Suprapubic skin (tissue), 4 donors: ENCODE data around the gene EML1. TPM values are rescaled to one million over a fixed set of nuclear protein-coding genes. Genes with fewer than 3 reads are reported as not detected.

Source experiments
- DNase-seq, 2 donors: peaks; one replicate each; pipeline ENCODE4 v3.0.0-alpha.2; 2019; ENCODE audit warnings: low spot score in 2 of 2
- H3K27ac ChIP-seq: fragments of 200-600 bp; sonication (generic); one replicate; pipeline ENCODE4 v1.5.1; 2019
- H3K27me3 ChIP-seq: fragments of 200-600 bp; sonication (generic); one replicate; pipeline ENCODE4 v1.5.1; 2019
- H3K36me3 ChIP-seq: fragments of 200-600 bp; sonication (generic); one replicate; pipeline ENCODE4 v1.5.1; 2019
- H3K4me1 ChIP-seq: fragments of 200-600 bp; sonication (generic); one replicate; pipeline ENCODE4 v1.5.1; 2019
- H3K4me3 ChIP-seq: fragments of 200-600 bp; sonication (generic); one replicate; pipeline ENCODE4 v1.5.1; 2019; ENCODE audit warnings: mild to moderate bottlenecking
- H3K9me3 ChIP-seq: fragments of 200-600 bp; sonication (generic); one replicate; pipeline ENCODE4 v1.5.1; 2019
- CTCF ChIP-seq, 2 donors: fragments of 200-600 bp in 1 of 2; fragments of 450-650 bp in 1 of 2; sonication (generic) in 1 of 2; IDR thresholded peaks; one replicate each; pipeline ENCODE4 v1.5.1; 2016 to 2019; ENCODE audit warnings: antibody characterized with exemption in 2 of 2, mild to moderate bottlenecking in 1 of 2, moderate library complexity in 1 of 2
- EP300 ChIP-seq: sonication (generic); formaldehyde crosslinking; IDR thresholded peaks from one replicate; pipeline ENCODE4 v1.6.1; 2017; ENCODE audit warnings: antibody characterized with exemption
- POLR2A ChIP-seq, 2 donors: fragments of 450-650 bp; IDR thresholded peaks; one replicate each; pipeline ENCODE4 v1.6.1; 2017; ENCODE audit warnings: antibody characterized with exemption in 2 of 2, mild to moderate bottlenecking in 2 of 2, moderate library complexity in 2 of 2
- POLR2AphosphoS5 ChIP-seq, 3 donors: sonication (generic); formaldehyde crosslinking; IDR thresholded peaks; one replicate each; pipeline ENCODE4 v1.6.1; 2017; ENCODE audit warnings: antibody characterized with exemption in 3 of 3
- WGBS: methylation state at CpG from one replicate; pipeline ENCODE4 v1.1.5; 2018; 5-methylcytosine and 5-hydroxymethylcytosine counted together
- total RNA-seq, 4 donors: library from RNA; depleted of rRNA; stranded (reverse); fragments of >200 nt; gene quantifications; one replicate each; pipeline ENCODE4 v1.1.0, GENCODE V29; 2016

EML1 gene
- total RNA-seq, 4 donors from 2014 or later, result 9.6 to 17.6 (median 15.4) TPM

DNA sequence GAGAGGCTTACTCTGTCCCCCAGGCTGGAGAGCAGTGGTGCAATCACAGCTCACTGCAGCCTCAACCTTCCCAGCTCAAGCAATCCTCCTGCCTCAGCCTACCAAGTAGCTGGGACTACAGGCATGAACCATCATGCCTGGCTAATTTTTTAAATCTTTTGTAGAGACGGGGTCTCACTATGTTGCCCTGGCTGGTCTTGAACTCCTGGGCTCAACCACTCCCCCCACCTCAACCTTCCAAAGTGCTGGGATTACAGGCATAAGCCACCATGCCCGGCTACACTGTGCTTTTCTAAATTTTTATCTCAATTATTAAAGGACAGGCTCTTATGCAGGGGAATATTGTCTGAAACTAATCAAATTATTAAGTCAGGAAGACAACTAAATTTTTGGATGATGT lies 44.6 kb downstream of the EML1 start:
- no peak overlapping the region for H3K4me3 ChIP-seq
- 80% methylated on average over 2 of the region's 2 CpGs for WGBS

GRCh38 chr14:99838639-99839134 lies 45.5 kb downstream of the EML1 start:
- Histone ChIP-seq H3K27ac (no peak overlapping the region), H3K4me1 (no peaks in the 10 kb centered on the region), H3K27me3 (peaks cover 8% of the 10 kb centered on the region), H3K4me3 (no peak overlapping the region), H3K36me3 (no peaks in the 10 kb centered on the region), H3K9me3 (no peaks in the 10 kb centered on the region)
- no peak for DNase-seq
- no peak for TF ChIP-seq POLR2AphosphoS5 (IDR thresholded peaks at IDR 0.05)
- no peak for TF ChIP-seq CTCF (IDR thresholded peaks at IDR 0.05)
- no peak for TF ChIP-seq EP300
- TF ChIP-seq POLR2A (IDR thresholded peaks at IDR 0.05), result no peak
- 58% methylated on average over 14 of the region's 14 CpGs for WGBS

More for the DNA sequence above, 44.6 kb downstream of the EML1 start:
- Histone ChIP-seq H3K4me1 (no peaks in the 10 kb centered on the region), H3K36me3 (no peaks in the 10 kb centered on the region), H3K27me3 (peaks cover 8% of the 10 kb centered on the region), H3K9me3 (no peaks in the 10 kb centered on the region), H3K27ac (no peak overlapping the region)
- TF ChIP-seq CTCF (IDR thresholded peaks at IDR 0.05) (no peak), POLR2AphosphoS5 (IDR thresholded peaks at IDR 0.05) (no peak), EP300 (no peak), POLR2A (IDR thresholded peaks at IDR 0.05) (no peak)
- no peak for DNase-seq

DNA sequence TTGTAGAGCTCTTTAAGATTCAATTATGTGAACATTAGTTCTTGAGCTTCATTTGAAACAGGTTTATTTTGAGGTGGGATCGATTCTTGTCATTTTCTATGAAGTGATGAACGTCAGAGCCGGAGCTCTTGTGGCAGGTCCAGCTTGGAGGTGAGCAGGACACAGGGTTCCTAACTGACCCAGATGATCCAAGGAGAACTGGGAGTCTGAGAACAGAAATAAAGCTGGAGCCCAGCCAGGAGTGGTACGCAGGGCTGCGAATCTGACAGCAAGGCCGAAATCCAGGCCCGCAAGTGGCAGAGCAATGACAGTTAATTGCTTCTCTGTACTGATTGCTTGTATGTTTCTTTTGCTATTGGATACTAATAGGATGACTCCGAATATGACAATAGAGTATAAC lies 46.5 kb downstream of the EML1 start:
- Histone ChIP-seq H3K4me1 (no peaks in the 10 kb centered on the region), H3K4me3 (no peak overlapping the region), H3K36me3 (no peaks in the 10 kb centered on the region), H3K9me3 (no peaks in the 10 kb centered on the region), H3K27me3 (peaks cover 5% of the 10 kb centered on the region), H3K27ac (no peak overlapping the region)
- DNase-seq, result no peak
- 86% methylated on average over 8 of the region's 8 CpGs for WGBS
- TF ChIP-seq EP300, result no peak
- TF ChIP-seq POLR2AphosphoS5 (IDR thresholded peaks at IDR 0.05), result no peak
- TF ChIP-seq CTCF (IDR thresholded peaks at IDR 0.05), result no peak
- no peak for TF ChIP-seq POLR2A (IDR thresholded peaks at IDR 0.05)

DNA sequence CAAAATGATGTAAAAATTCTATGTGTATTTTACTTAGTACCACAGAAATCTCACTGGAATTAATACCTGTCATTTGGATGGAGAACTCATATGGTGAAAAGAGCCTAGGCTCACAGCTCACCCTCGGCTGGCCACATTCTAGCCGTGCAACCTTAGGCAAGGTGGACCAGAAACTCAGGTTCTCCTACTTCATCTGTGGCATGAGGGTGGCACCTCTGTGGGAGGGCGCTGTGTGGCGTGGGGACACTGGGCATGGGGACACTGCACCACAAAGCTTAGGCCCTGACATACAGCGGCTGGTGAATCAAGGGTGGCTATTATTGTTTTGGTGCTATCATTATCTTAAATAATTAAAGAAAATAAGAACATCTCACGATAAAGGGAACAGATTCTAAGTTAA lies 47.1 kb downstream of the EML1 start:
- Histone ChIP-seq H3K27me3 (peaks cover 5% of the 10 kb centered on the region), H3K27ac (no peak overlapping the region), H3K9me3 (no peaks in the 10 kb centered on the region), H3K4me1 (no peaks in the 10 kb centered on the region), H3K4me3 (no peak overlapping the region), H3K36me3 (no peaks in the 10 kb centered on the region)
- TF ChIP-seq CTCF (IDR thresholded peaks at IDR 0.05), result no peak
- no peak for TF ChIP-seq POLR2A (IDR thresholded peaks at IDR 0.05)
- no peak for TF ChIP-seq POLR2AphosphoS5 (IDR thresholded peaks at IDR 0.05)
- TF ChIP-seq EP300, result no peak
- 83% methylated on average over 6 of the region's 6 CpGs for WGBS
- no peak for DNase-seq

DNA sequence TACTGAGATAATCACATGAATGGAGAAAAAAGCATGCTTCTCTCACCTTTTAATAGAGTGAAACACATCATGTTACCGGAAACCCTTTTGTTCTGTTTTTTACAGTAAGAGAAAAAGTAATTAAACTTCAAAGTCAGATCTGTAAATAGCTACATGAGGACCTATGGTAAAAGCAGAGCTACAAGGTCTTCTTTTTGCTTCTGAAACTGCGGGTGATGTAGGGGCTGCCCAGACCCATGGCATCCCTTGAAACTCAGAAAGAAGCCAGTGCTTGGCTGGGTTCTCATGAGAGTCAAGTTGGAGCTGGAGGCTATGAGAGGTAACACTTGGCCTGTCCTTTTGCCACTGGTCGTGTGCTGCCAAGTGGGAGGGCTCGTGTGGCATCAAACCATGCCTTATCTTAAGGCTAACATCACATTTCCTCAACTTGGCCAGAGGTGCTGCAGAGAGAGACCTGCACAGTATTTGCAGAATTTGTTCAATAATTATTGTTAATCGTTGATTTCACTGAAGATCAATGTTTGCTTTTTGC lies 47.6 kb downstream of the EML1 start:
- TF ChIP-seq EP300 (no peak), CTCF (IDR thresholded peaks at IDR 0.05) (no peak), POLR2A (IDR thresholded peaks at IDR 0.05) (no peak), POLR2AphosphoS5 (IDR thresholded peaks at IDR 0.05) (no peak)
- WGBS, result 66% methylated on average over 5 of the region's 5 CpGs
- Histone ChIP-seq H3K4me3 (no peak overlapping the region), H3K4me1 (no peaks in the 10 kb centered on the region), H3K9me3 (no peaks in the 10 kb centered on the region), H3K27me3 (peaks cover 5% of the 10 kb centered on the region), H3K27ac (no peak overlapping the region), H3K36me3 (no peaks in the 10 kb centered on the region)
- DNase-seq, result no peak
